IPS DF 6.9 (cell line): Measurements from ENCODE around the gene F10.
"Not testable (repeated sequence)": the region's sequence is repeated elsewhere in the genome, so short reads cannot be mapped to it uniquely, and the experiment has no call there.

Source experiments
- DNase-seq: peaks from one replicate; pipeline ENCODE4 v3.0.0-alpha.2; 2013; ENCODE audit warnings: low read depth, low spot score
- H3K27ac ChIP-seq: one replicate; pipeline ENCODE4 v1.5.1; 2013; ENCODE audit warnings: low read length, control low read depth
- H3K27me3 ChIP-seq: 2 replicates; pipeline ENCODE4 v1.6.1; 2013; ENCODE audit warnings: mild to moderate bottlenecking, low read length; ENCODE audit not compliant: control insufficient read depth, insufficient read depth
- H3K36me3 ChIP-seq: 2 replicates; pipeline ENCODE4 v1.6.1; 2013; ENCODE audit warnings: low read length; ENCODE audit not compliant: control insufficient read depth, insufficient read depth
- H3K4me1 ChIP-seq: 2 replicates; pipeline ENCODE4 v1.6.1; 2013; ENCODE audit warnings: low read length; ENCODE audit not compliant: control insufficient read depth, insufficient read depth
- H3K4me3 ChIP-seq: 2 replicates; pipeline ENCODE4 v1.5.1; 2013; ENCODE audit warnings: mild to moderate bottlenecking, low read length
- H3K9me3 ChIP-seq: 2 replicates; pipeline ENCODE4 v1.6.1; 2013; ENCODE audit warnings: low read length, inconsistent platforms; ENCODE audit not compliant: control insufficient read depth, insufficient read depth
- WGBS: extraction: QIAGEN DNeasy Blood & Tissue Kit; methylation state at CpG from one replicate; pipeline ENCODE4 v1.1.7; 2013; ENCODE audit warnings: mixed read lengths, missing lambda C conversion rate; ENCODE audit not compliant: insufficient read length, insufficient coverage; 5-methylcytosine and 5-hydroxymethylcytosine counted together

F10 gene

GRCh38 chr13:113093580-113094409 lies 28.8 kb upstream of the F10 start:
- no peaks in the 10 kb centered on the region for H3K36me3 ChIP-seq
- no peak for DNase-seq
- WGBS = no CpG with 5 or more reads among the region's 29 CpGs
- H3K27me3 ChIP-seq = no peaks in the 10 kb centered on the region
- H3K9me3 ChIP-seq = no peaks in the 10 kb centered on the region
- no peak overlapping the region for H3K4me3 ChIP-seq
- peaks cover 3% of the 10 kb centered on the region; the same call in 1 of the 2 replicates for H3K4me1 ChIP-seq
- H3K27ac ChIP-seq = no peak overlapping the region

GRCh38 chr13:113094410-113094800 lies 28.2 kb upstream of the F10 start:
- Histone ChIP-seq H3K27me3 (no peaks in the 10 kb centered on the region), H3K4me1 (peaks cover 3% of the 10 kb centered on the region; the same call in 1 of the 2 replicates), H3K9me3 (no peaks in the 10 kb centered on the region), H3K36me3 (no peaks in the 10 kb centered on the region), H3K27ac (no peak overlapping the region), H3K4me3 (no peak overlapping the region)
- WGBS = no CpG with 5 or more reads among the region's 14 CpGs
- DNase-seq = no peak

GRCh38 chr13:113095146-113096051 lies 27.2 kb upstream of the F10 start:
- no peak for DNase-seq
- Histone ChIP-seq H3K4me1 (no peaks in the 10 kb centered on the region), H3K27ac (no peak overlapping the region), H3K27me3 (no peaks in the 10 kb centered on the region), H3K9me3 (no peaks in the 10 kb centered on the region), H3K36me3 (no peaks in the 10 kb centered on the region), H3K4me3 (no peak overlapping the region)
- no CpG with 5 or more reads among the region's 25 CpGs for WGBS

GRCh38 chr13:113096052-113096744 lies 26.4 kb upstream of the F10 start:
- H3K4me1 ChIP-seq = no peaks in the 10 kb centered on the region
- DNase-seq = no peak
- H3K27ac ChIP-seq = no peak overlapping the region
- no peaks in the 10 kb centered on the region for H3K36me3 ChIP-seq
- H3K9me3 ChIP-seq = no peaks in the 10 kb centered on the region
- H3K4me3 ChIP-seq = no peak overlapping the region
- no peaks in the 10 kb centered on the region for H3K27me3 ChIP-seq
- no CpG with 5 or more reads among the region's 61 CpGs for WGBS

GRCh38 chr13:113096745-113097305 lies 25.8 kb upstream of the F10 start:
- no peaks in the 10 kb centered on the region for H3K9me3 ChIP-seq
- DNase-seq = no peak
- no peak overlapping the region for H3K4me3 ChIP-seq
- H3K36me3 ChIP-seq = no peaks in the 10 kb centered on the region
- no CpG with 5 or more reads among the region's 52 CpGs for WGBS
- H3K27ac ChIP-seq = no peak overlapping the region
- no peaks in the 10 kb centered on the region for H3K27me3 ChIP-seq
- H3K4me1 ChIP-seq = no peaks in the 10 kb centered on the region

GRCh38 chr13:113097651-113098050 lies 24.9 kb upstream of the F10 start:
- Histone ChIP-seq H3K27me3 (no peaks in the 10 kb centered on the region), H3K9me3 (no peaks in the 10 kb centered on the region), H3K36me3 (no peaks in the 10 kb centered on the region), H3K27ac (no peak overlapping the region), H3K4me1 (no peaks in the 10 kb centered on the region), H3K4me3 (no peak overlapping the region)
- DNase-seq = no peak
- WGBS = no CpG with 5 or more reads among the region's 7 CpGs

- Histone ChIP-seq H3K9me3 (no peaks in the 10 kb centered on the region), H3K27ac (no peak overlapping the region), H3K4me1 (no peaks in the 10 kb centered on the region), H3K36me3 (no peaks in the 10 kb centered on the region), H3K27me3 (no peaks in the 10 kb centered on the region), H3K4me3 (no peak overlapping the region)
- WGBS = no CpG with 5 or more reads among the region's 30 CpGs
- DNase-seq = no peak
Observed at GRCh38 chr13:113098162-113098732, 24.4 kb upstream of the F10 start.

GRCh38 chr13:113099142-113099541 lies 23.5 kb upstream of the F10 start:
- WGBS = no CpG with 5 or more reads among the region's 11 CpGs
- no peaks in the 10 kb centered on the region for H3K27me3 ChIP-seq
- no peak for DNase-seq

GRCh38 chr13:113102302-113102701 lies 20.3 kb upstream of the F10 start:
- not testable (repeated sequence) for H3K27ac ChIP-seq, DNase-seq, H3K36me3 ChIP-seq, H3K4me1 ChIP-seq, H3K27me3 ChIP-seq, H3K4me3 ChIP-seq, H3K9me3 ChIP-seq
- WGBS = no CpG with 5 or more reads among the region's 10 CpGs

More at GRCh38 chr13:113099142-113099541, 23.5 kb upstream of the F10 start:
- Histone ChIP-seq H3K4me1 (no peaks in the 10 kb centered on the region), H3K27ac (no peak overlapping the region), H3K9me3 (no peaks in the 10 kb centered on the region), H3K4me3 (no peak overlapping the region), H3K36me3 (no peaks in the 10 kb centered on the region)

GRCh38 chr13:113102727-113103126 lies 19.9 kb upstream of the F10 start:
- H3K36me3 ChIP-seq = no peaks in the 10 kb centered on the region
- H3K27ac ChIP-seq = no peak overlapping the region
- H3K4me3 ChIP-seq = no peak overlapping the region
- peaks cover 7% of the 10 kb centered on the region for H3K4me1 ChIP-seq
- DNase-seq = no peak
- WGBS = 100% methylated on average over 5 of the region's 12 CpGs
- no peaks in the 10 kb centered on the region for H3K9me3 ChIP-seq
- no peaks in the 10 kb centered on the region for H3K27me3 ChIP-seq
